ENCODE results near the gene TRAPPC10. TPM values are rescaled to one million over a fixed set of nuclear protein-coding genes. Genes with fewer than 3 reads are reported as not detected.

The TRAPPC10 gene
- total and polyA plus RNA-seq, 2 donors (not counting 1 experiment from before 2014, with no cell fraction given) = 61.7 to 145 TPM

DNA sequence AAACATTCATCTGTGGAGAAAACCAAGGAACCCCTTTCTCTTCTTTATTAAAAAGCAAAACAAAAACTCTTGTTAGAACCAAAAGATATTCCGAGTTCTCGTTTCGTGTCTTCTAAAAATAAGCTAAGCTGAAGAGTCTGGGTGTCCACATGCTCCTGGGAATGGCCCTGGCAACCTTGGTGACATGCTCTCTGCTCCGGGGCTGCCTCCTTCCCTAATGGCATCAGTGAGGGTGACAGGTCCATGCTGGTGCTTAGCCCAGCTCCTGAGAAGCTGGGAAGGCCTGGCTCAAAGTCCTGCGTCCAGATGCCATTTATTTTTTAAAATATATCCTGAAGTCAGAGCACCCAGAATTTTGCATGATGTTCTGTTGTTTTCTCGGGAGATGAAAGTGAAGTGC is 24.6 kb upstream of the TRAPPC10 start:
- no peaks in the 10 kb centered on the region for H3K27me3 Mint-ChIP-seq
- no peaks in the 10 kb centered on the region for H3K79me2 ChIP-seq (ENCODE audit: control insufficient read depth, insufficient read depth, low read length)
- H3K27ac Mint-ChIP-seq = no peak overlapping the region
- POLR2A ChIA-PET = no interaction called here
- ATAC-seq (ENCODE audit: low read depth) (no peak), DNase-seq (no peak)
- no peak overlapping the region for H3K27ac ChIP-seq (ENCODE audit: low read length in 2 of 2)
- no peak overlapping the region for H3K4me3 ChIP-seq (ENCODE audit: control extremely low read depth in 1 of 5, extremely low read depth in 1 of 5, insufficient read depth in 1 of 5, low read depth in 2 of 5, low read length in 4 of 5)
- H3K27me3 ChIP-seq (replicated peaks in 1 of 4; ENCODE audit: control extremely low read depth in 1 of 4, control insufficient read depth in 3 of 4, insufficient read depth in 4 of 4, low read length in 3 of 4) = peaks cover 0 to 5% (median 0%) of the 10 kb centered on the region in 4 experiments
- no peaks in the 10 kb centered on the region for H4K20me1 ChIP-seq (ENCODE audit: control insufficient read depth, insufficient read depth, low read length, poor library complexity, severe bottlenecking)
- H3K4me1 ChIP-seq (ENCODE audit: control insufficient read depth in 2 of 2, insufficient read depth in 2 of 2, low read length in 2 of 2) = no peaks in the 10 kb centered on the region
- H3K36me3 ChIP-seq (replicated peaks in 1 of 2; ENCODE audit: control extremely low read depth in 1 of 2, control insufficient read depth in 1 of 2, extremely low read depth in 1 of 2, insufficient read depth in 2 of 2, low read length in 1 of 2) = no peaks in the 10 kb centered on the region
- H2AFZ ChIP-seq (ENCODE audit: insufficient read depth, low read depth, low read length, poor library complexity, severe bottlenecking) = no peak overlapping the region
- no peak overlapping the region for H3K4me2 ChIP-seq (replicated peaks; ENCODE audit: low read depth, low read length, poor library complexity, severe bottlenecking)
- H3K9me3 ChIP-seq (ENCODE audit: control extremely low read depth in 1 of 3, control insufficient read depth in 2 of 3, insufficient read depth in 1 of 3, low read length in 2 of 3) = no peaks in the 10 kb centered on the region
- intact Hi-C loops (cut with micrococcal nuclease) = no loop called here
- H3K9me3 Mint-ChIP-seq (ENCODE audit: insufficient read depth) = no peaks in the 10 kb centered on the region
- H3K4me3 Mint-ChIP-seq = no peak overlapping the region
- 92% methylated on average over 5 of the region's 6 CpGs for WGBS (ENCODE audit: insufficient coverage)
- H3K4me1 Mint-ChIP-seq = peaks cover 8% of the 10 kb centered on the region
- CTCF ChIA-PET = no interaction called here
- TF ChIP-seq, protein P1, sequence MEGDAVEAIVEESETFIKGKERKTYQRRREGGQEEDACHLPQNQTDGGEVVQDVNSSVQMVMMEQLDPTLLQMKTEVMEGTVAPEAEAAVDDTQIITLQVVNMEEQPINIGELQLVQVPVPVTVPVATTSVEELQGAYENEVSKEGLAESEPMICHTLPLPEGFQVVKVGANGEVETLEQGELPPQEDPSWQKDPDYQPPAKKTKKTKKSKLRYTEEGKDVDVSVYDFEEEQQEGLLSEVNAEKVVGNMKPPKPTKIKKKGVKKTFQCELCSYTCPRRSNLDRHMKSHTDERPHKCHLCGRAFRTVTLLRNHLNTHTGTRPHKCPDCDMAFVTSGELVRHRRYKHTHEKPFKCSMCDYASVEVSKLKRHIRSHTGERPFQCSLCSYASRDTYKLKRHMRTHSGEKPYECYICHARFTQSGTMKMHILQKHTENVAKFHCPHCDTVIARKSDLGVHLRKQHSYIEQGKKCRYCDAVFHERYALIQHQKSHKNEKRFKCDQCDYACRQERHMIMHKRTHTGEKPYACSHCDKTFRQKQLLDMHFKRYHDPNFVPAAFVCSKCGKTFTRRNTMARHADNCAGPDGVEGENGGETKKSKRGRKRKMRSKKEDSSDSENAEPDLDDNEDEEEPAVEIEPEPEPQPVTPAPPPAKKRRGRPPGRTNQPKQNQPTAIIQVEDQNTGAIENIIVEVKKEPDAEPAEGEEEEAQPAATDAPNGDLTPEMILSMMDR (IDR thresholded peaks at IDR 0.05) = no peak
- no peak for TF ChIP-seq EZH2 (IDR thresholded peaks at IDR 0.05; ENCODE audit: borderline replicate concordance, insufficient read depth, low read depth, low read length, poor library complexity, severe bottlenecking)
- no peak overlapping the region for H3K9ac ChIP-seq (ENCODE audit: low read length)

DNA sequence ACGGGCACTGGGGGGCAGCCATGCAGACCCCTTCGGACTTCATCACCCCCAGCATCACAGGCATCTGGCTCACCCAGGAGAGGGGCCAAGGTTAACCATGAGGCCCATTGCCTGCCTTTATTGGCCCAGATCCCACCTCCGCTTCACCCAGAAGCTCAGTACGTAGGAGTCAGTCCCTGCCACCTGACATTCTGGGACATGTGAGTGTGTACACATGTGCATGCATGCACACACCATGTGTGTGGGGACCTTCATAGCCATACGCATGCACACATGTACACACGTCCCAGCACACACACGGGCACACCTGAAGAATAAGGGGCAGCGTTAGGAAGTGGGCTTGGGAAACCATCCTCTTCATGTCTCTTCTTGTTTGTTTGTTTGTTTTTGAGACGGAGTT is 24.1 kb upstream of the TRAPPC10 start:
- CTCF ChIA-PET = interaction anchor here (1.3 kb wide), 1 partner anchor 13 kb away, joined by 10 read pairs; no protein-coding TSS in a partner anchor
- Histone ChIP-seq H2AFZ (ENCODE audit: insufficient read depth, low read depth, low read length, poor library complexity, severe bottlenecking) (no peak overlapping the region), H3K9ac (ENCODE audit: low read length) (no peak overlapping the region), H3K36me3 (replicated peaks in 1 of 2; ENCODE audit: control extremely low read depth in 1 of 2, control insufficient read depth in 1 of 2, extremely low read depth in 1 of 2, insufficient read depth in 2 of 2, low read length in 1 of 2) (no peaks in the 10 kb centered on the region), H3K9me3 (ENCODE audit: control extremely low read depth in 1 of 3, control insufficient read depth in 2 of 3, insufficient read depth in 1 of 3, low read length in 2 of 3) (no peaks in the 10 kb centered on the region), H3K4me3 (ENCODE audit: control extremely low read depth in 1 of 5, extremely low read depth in 1 of 5, insufficient read depth in 1 of 5, low read depth in 2 of 5, low read length in 4 of 5) (no peak overlapping the region), H3K27ac (ENCODE audit: low read length in 2 of 2) (no peak overlapping the region), H3K79me2 (ENCODE audit: control insufficient read depth, insufficient read depth, low read length) (no peaks in the 10 kb centered on the region), H3K4me1 (ENCODE audit: control insufficient read depth in 2 of 2, insufficient read depth in 2 of 2, low read length in 2 of 2) (no peaks in the 10 kb centered on the region), H4K20me1 (ENCODE audit: control insufficient read depth, insufficient read depth, low read length, poor library complexity, severe bottlenecking) (no peaks in the 10 kb centered on the region), H3K4me2 (replicated peaks; ENCODE audit: low read depth, low read length, poor library complexity, severe bottlenecking) (no peak overlapping the region), H3K27me3 (replicated peaks in 1 of 4; ENCODE audit: control extremely low read depth in 1 of 4, control insufficient read depth in 3 of 4, insufficient read depth in 4 of 4, low read length in 3 of 4) (peaks cover 0 to 5% (median 0%) of the 10 kb centered on the region in 4 experiments)
- no peak overlapping the region for H3K27ac Mint-ChIP-seq
- H3K27me3 Mint-ChIP-seq = no peaks in the 10 kb centered on the region
- intact Hi-C loops (cut with micrococcal nuclease) = no loop called here
- H3K4me3 Mint-ChIP-seq = no peak overlapping the region
- POLR2A ChIA-PET = no interaction called here
- TF ChIP-seq, protein P1 (IDR thresholded peaks at IDR 0.05) = no peak
- TF ChIP-seq EZH2 (IDR thresholded peaks at IDR 0.05; ENCODE audit: borderline replicate concordance, insufficient read depth, low read depth, low read length, poor library complexity, severe bottlenecking) = no peak
- H3K4me1 Mint-ChIP-seq = peaks cover 8% of the 10 kb centered on the region
- no peaks in the 10 kb centered on the region for H3K9me3 Mint-ChIP-seq (ENCODE audit: insufficient read depth)
- DNase-seq (no peak), ATAC-seq (ENCODE audit: low read depth) (no peak)
- WGBS (ENCODE audit: insufficient coverage) = 97% methylated on average over 9 of the region's 9 CpGs
